ENCODE measurements around the gene DKKL1.

DNA sequence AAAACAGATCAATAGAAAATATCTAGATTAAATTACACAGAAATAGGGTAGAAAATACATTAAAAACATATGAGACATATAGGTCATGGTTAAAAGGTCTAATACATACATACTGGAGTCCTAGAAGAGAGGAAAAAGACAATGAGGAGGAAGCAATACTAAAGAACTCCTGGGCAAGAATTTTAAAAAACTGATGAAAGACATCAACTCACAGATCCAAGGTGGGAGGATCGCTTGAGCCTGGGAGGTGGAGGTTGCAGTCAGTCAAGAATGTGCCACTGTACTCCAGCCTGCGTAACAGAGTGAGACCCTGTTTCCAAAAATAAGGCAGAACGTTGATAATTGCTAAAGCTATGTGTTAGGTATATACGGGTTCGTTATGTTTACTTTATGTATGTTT, 19.0 kb downstream of the DKKL1 start:
- TF ChIP-seq, protein P1, sequence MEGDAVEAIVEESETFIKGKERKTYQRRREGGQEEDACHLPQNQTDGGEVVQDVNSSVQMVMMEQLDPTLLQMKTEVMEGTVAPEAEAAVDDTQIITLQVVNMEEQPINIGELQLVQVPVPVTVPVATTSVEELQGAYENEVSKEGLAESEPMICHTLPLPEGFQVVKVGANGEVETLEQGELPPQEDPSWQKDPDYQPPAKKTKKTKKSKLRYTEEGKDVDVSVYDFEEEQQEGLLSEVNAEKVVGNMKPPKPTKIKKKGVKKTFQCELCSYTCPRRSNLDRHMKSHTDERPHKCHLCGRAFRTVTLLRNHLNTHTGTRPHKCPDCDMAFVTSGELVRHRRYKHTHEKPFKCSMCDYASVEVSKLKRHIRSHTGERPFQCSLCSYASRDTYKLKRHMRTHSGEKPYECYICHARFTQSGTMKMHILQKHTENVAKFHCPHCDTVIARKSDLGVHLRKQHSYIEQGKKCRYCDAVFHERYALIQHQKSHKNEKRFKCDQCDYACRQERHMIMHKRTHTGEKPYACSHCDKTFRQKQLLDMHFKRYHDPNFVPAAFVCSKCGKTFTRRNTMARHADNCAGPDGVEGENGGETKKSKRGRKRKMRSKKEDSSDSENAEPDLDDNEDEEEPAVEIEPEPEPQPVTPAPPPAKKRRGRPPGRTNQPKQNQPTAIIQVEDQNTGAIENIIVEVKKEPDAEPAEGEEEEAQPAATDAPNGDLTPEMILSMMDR (IDR thresholded peaks at IDR 0.05; ENCODE audit: borderline replicate concordance, extremely low read depth, low read length, poor library complexity, severe bottlenecking), result no peak
- no peak for TF ChIP-seq EZH2 (IDR thresholded peaks at IDR 0.05; ENCODE audit: borderline replicate concordance, low read depth, low read length, severe bottlenecking)

Data from DND-41 (cell line).